NCI-H1105 treated with DMSO at 0.1 percent for 48 hours (cell line): ENCODE data around the gene MAPT.
"Not testable (repeated sequence)": the region's sequence is repeated elsewhere in the genome, so short reads cannot be mapped to it uniquely, and the experiment has no call there.

Experiments used
- DNase-seq: peaks from one replicate; lab custom pipeline; 2025; lab: John Stamatoyannopoulos, UW

The MAPT gene

DNA sequence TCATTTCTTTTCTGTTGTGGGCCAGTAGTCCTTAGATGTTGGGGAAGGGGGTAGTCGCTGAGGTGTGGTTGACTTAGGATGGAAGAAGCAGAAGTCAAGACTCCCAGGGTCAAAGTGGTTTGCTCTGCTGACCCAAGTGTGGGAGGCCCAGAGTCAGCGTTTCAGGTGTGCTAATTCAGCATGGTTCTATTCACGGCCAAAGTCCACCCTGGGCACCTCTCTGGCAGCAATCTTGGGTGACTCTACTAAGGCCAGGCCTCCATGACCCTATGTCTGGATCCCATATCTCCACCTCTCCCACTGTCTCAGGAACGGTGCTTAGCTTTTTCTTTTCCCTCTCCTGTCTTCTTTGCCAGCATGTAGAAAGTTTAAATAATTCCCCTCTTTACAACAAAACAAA, 32.9 kb downstream of the MAPT start:
- DNase-seq = no peak

DNA sequence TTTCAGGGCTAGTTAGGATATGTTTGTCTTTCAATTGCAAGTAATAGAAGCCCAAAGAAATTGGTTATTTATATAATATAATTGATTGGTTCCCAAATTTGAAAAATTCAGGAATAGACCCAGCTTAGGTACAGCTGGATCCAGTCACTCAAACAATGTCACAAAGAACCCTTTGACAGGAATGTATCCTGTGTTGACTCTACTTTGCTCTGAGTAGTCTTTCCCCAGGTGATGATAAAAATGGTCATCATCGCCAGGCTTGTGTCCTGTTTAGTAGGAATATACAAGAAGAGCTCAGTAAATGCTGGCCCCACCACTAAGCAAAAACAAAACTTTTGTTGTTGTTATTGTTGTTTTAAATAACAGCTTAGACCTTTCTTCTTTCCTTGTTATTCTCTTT, 35.0 kb downstream of the MAPT start:
- DNase-seq = no peak

DNA sequence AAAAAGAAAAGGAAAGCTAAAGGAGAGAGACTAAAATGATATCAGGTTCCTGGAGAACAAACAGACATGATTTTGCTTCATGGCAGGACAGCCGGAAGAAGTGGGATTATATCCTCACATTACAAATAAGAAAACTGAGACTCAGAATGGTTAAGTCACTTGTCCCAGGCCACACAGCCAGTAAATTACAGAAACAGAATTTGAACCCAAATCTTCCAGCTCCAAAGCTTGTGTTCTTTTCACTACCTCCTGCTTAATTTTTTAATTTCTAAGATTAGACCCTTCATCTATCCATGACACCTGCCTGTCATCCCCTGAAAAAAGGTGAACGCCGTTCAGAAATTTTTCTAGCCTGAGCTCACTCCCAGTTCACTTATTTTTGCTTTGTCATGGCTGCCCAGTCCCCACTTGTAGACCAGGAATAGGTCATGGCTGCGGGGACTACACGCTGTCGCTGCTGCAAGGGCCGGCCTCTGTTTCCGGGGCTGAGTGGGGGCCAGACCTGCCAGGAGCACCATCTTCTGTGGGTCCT, 36.1 kb downstream of the MAPT start:
- no peak for DNase-seq

DNA sequence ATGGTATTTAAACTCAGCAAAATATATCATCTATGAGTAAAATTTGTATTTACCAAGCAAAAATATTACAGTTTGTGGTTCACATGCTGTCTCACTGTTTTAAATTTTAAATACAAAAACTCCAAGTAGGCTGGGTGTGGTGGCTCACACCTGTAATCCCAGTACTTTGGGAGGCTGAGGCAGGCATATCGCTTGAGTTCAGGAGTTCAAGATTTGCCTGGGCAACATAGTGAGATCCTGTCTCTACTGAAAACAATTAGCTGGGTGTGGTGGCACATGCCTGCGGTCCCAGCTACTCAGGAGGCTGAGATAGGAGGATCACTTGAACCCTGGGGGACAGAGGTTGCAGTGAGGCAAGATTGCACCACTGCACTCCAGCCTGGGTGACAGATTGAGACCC, 37.3 kb downstream of the MAPT start:
- no peak for DNase-seq

DNA sequence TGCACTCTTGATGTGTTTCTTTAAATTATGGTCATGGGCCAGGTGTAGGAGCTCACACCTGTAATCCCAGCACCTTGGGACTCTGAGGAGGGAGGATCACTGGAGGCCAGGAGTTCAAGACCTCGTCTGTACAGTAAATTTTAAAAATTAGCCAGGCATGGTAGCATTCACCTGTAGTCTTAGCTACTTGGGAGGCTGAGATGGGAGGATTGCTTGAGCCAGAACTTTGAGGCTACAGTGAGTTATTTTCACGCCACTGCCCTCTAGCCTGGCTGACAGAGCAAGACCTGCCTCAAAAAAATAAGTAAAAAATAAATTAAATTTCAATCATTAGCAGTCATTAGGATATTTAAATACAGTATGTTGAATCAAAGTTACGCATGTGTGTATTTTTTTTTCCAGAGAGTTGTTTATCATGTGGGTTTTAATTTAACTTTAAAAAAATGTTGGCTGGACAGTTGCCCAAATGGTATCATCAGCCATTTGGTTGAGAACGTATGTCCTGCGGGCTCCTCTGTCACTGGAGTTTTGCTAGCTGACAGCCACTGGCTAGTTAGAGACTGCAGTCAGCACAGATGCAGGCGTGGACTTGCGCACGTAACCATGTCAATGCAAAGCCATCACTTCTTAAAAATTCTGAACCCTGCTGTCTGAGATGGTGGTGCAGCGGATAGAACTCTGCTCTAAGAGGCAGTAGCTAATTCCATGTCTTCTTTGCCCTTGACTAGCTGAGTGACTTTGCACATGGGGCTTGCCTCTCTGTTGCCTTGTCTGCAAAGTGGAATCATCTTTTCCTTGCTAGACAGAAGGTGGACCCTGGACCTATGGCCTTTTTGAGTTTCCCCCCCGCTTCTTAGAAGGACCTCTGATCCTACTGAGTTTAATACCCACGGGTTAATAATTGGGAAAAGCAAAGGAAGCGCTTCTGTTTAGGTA, 40.0 kb downstream of the MAPT start:
- DNase-seq = no peak

DNA sequence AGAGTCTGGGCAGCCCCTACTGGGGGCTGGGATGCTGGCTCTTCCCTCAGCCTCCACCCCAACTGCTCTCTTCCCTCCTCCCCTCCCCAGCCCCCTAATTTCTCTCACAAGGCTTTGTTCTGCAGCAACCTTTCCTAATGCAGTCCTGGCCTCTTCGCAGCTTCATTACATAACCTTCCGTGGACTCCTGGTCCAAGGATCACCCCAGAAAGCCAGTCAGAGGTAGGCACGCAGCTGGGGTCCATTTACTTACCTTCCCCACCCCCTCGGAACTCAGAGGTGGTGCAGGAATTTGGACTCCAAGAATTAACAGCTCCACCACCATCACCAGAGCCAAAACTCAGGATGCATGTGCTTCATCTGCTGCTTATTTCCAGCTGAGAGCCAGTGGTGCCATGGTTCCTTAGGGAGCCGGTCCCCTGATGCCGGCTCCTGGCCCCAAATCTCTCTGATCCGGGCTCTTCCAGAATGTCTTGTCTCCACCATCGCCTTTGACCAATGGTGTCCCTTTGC, 40.9 kb downstream of the MAPT start:
- no peak for DNase-seq

DNA sequence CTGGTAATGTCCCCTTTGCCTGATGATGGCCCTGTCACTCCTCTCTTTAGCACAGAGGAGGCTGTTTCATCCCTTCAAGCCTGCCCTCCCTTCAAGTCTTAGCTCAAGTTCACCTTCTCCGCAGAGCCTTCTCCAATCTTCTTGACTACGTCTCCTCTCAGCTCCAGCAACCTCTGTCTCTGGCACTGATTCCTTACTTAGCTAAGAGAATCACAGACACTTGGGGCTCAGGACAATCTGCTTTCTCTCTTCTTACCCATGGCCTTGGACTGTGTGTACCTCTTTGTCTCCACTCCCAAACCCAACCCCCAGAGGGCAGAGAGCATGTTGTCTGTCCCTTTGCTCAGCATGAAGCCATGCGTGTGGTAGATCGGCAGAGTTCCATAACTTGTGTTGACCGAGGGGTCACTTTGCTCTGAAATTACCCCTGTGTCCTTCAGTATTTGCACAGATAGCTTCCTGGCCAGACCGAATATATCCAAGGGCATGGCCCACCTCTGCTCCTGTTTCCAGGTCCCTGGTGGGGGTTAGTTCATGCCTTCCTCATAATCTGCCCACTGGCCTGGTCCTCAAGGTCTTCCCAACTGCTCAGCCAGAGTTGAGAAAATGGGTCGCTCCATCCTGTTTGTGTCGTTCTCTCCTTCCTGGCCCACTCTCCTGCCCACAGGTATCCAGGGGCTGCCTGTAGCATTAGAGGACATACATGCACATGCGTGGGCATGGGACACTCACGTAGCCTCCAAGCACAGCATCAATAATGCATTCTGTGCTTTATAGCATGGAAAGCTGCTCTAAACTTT, 41.6 kb downstream of the MAPT start:
- DNase-seq = no peak

DNA sequence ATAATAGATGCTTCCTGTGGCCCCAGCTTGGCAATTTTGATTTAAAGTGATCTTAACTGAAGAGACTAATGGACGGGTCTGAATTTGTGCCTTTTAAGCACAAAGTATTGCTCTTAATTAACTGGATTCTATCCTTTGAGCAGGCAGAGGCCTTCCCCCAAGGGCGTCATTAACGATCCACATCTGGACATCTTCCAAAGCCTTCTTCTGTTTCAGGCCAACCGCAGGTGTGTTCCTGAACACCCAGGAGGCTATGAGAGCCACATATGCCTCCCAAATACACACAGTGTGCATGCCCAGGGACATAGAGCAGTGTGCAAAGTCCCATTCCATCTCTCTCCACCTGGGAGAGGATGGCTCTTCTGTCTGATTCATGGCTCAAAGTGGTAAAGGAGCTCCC, 42.3 kb downstream of the MAPT start:
- DNase-seq = peak; percentile 79

DNA sequence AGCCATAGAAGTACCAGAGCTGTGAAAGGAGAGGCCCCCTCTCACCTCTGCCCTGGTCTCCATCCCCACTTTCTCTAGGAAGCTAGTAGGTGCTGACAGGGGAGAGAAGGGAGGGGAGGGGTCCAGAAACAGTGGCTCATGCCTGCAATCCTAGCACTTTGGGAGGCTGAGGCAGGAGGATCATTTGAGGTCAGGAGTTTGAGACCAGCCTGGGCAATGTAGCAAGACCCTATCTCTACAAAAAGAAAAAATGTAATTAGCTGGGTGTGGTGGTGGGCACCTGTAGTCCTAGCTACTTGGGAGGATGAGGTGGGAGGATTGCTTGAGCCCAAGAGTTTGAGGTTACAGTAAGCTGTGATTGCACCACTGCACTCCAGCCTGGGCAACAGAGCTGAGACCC, 42.8 kb downstream of the MAPT start:
- DNase-seq = not testable (repeated sequence)

DNA sequence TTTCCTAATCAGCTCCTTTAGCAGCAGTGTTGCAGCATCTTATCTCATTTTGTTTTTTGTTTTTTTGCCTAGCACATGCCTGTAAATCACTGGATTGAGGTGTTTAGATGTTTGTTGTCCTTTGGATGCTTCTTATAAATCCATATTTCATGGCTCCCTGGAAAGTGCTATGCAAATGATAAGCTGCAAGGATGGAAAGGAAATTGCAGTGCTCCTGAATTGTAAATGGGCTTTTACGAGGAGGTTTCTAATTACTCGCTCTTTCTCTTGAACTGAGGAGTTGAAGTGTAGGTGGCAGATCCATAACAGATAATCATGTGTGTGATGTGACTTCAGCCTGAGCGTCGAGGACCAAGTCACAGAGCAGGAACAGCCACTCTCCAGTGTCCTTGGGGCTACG, 45.0 kb downstream of the MAPT start:
- no peak for DNase-seq

DNA sequence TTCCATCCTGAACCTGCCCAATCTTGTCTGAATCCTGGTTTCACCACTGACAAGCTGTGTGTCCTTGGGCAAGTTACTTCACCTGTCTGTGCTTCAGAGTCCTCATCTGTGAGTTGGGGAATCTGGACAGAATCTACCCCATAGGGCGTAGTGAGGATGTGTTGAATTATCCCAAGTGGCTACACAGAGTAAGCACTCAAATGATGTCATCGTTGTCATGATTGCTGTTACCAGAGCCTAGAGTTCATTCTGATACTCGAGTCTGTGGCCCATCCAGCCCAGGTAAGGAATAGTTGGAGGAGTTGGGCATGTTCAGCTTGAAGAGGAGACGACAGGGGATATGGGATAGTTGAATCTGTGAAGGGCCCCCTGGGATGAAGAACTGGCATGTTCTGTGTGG, 45.9 kb downstream of the MAPT start:
- DNase-seq = no peak

DNA sequence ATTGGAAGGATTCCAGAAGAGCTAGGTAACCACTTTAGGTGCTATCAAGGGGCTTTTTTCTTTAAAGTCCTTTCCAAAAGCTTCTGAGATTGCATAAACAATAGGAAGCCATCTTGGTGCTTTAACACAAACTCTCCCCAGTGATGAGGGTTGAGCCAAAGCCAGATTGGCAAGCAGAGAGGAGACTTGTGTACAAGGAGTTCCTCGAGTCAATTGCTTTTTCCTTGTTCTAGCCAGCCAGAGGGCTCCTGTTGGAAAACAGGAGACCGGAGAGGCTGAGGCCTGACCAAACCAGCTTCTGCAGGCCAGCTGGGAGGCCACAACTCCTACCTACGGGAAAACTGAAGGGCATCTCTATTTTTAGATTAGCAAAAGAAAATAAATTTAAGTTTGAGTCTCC, 46.5 kb downstream of the MAPT start:
- DNase-seq = no peak

DNA sequence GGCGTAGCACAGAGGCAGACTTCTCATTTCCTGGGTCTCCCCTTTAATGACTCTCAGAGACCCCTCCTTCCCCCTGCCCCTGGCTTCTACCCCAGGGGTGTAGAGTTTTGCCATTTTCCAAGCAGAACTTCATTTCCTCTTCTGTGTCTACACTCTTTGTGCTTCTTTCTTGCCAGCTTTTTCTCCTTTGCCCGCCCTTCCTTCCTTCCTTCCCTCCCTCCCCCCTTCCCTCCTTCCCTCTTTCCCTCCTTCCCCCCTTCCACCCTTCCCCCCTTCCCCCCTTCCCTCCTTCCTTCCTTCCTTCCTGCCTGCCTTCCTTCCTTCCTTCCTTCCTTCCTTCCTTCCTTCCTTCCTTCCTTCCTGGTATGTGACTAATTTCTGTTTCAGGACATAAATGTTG, 47.0 kb downstream of the MAPT start:
- no peak for DNase-seq

DNA sequence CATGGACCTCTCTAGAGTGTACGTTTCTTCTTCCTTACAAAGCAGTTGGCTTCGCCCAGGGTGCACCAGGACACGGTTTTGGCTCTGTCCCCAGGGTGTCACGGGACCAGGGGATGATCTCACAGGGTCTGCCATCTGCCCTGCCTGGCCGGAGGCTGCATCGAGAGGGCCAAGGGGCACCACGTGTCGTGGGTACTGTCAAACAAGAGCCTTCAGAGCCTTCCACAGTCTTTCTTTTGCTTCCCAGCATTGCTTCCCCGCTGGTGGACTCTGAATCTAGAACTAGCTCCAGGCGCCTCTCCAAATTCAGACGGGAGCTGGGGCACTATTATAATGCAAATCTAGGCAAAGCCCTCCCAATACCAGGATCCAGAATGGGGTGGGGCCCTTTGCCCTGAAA, 47.9 kb downstream of the MAPT start:
- peak; percentile 8 for DNase-seq

DNA sequence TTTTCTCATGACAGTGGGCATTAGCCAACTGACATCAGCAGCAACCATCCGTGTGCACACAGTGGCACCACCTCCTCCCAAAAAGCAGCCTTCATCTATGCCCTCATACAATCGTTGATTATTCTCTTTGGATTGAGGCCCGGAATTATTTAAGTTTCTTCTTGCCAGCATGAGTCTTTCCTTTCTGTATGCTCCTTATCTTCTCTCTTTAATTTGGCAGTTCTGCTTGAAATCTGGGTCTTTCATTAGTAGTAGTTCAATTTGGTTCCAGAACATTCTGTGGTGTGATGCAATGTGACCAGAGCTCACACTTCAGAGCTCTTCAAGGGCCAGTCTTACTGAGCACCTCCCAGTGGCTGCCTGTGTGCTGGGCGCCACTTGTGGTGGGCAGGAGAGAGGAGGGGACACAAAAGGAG, 52.5 kb downstream of the MAPT start:
- DNase-seq = no peak

DNA sequence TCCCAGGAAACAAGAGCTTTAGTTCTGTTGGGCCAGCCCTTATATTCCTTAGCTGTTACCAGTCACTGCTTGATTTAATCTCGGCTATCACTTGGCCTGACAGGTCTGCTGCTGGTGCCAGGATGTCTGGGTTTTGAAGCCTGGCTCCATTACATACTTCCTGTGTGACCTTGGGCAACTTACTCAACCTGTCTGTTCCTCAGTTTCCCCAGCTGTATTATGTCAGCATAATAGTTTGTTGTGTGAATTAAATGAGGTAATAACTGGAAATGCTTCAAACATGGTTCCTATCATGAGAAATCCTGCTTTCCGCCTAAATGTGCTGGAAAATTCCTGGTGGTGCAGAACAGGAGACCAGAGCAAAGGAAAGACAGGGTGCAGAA, 54.1 kb downstream of the MAPT start:
- no peak for DNase-seq

DNA sequence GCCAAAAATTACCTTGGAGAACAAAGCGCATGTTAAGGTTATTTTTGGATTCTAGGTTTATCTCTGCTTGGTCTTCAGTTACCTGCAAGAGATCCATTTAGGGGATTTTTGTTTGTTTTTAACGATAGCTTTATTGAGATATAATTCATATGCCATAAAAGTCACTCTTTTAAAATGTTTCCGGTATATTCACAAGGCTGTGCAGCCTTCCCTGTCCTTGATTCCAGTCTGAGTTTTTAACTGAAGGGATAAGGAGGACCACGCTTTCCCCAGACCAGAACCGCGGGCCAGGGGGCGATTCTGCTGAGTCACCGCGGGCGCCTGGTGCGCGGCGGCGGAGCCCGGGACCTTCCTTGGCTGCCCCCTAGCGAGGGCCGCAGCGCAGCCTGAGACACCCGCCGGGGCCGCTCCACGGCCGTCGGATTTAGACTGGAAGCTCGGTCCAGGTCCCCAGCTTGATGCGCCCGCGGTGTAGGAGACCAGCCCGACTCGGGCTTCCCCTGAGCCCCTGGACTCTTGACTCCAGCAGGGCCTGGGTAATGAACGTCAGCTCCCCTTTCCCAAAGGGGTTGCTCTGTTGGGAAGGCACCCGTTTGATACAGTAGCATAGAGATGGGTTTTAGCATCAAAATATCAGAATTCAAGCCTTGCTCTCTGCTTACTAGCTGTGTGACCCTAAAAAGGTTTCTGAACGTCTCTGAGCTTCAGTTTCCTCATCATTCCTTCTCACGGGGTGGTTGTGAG, 54.7 kb downstream of the MAPT start:
- no peak for DNase-seq

DNA sequence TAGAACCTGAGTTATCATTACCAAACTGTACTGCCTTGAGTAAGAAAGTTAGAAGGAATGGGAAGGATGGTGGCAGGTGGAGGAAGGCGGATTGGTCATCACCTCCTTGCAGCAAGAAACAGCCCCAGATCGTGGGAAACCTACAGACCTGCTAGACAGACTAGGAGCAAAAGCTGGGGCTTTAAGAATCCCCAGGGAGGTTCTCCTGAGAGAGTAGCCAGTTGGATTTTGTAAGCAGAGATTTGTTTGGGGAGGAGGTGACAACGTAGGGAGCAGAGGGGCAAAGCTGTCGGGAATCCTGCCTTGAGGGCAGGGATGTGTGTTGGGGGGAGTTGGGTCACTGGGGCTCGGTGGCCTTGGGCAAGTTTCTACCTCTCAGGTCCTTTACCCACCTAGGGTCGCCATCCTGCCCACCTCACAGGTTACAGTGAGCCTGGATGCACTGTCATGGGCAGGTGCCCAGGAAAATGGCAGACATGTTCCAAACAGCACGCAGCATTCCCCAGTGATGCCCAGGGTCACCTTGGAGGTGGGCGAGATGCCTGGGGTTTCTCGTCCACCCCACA, 55.5 kb downstream of the MAPT start:
- no peak for DNase-seq

DNA sequence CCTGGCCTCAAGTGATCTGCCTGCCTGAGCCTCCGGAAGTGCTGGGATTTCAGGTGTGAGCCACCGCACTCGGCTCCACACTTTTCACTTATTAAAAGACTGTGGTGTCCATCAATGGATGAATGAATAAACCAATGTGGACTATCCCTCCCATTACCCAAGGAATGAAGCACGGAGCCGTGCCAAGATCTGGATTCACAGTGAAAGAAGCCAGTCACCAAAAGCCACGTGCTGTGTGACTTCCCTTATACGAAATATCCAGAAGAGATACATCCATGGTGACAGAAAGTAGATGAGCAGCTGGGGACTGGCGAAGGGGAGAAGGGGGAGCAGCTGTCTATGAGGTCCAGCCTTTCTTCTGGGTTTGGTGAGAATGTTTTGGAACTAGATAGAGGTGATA, 56.5 kb downstream of the MAPT start:
- DNase-seq = no peak

DNA sequence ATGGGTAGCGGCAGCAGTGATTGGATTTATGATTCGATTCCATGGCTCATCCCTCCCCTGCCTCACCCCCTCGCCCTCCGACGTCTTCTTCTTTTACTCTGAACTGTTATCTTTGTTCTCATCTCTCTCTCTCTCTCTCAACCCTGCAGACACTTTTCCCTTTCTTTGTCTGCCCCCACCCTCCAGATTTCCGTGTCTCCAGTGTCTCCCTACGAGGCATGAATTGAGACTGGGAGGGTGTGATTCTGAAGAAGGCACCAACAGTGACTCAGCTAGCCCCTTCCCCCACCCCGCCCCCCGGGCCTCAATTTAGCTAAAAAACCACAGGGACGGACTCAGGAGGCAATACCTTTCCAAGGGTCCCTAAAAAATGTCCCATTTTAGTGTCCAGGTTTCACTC, 57.0 kb downstream of the MAPT start:
- DNase-seq = no peak

DNA sequence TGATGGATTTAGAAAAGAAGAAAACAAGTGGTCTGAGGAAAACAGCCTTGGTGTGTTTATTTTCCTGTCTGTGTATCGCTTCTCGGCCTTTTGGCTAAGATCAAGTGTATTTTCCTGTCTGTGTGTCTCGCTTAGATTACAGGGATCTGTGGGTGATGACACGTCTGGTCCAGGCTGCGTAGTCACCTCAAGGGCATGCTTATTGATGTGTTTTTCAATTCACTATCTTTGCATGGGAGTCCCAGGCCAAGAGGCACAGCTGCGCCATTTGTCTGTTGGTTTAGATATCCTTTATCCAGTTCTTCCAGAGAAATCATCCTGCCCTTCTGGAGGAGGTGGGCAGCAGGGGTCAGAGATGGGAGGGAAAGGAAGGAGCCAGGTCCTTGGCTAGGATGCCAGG, 57.6 kb downstream of the MAPT start:
- DNase-seq = no peak

DNA sequence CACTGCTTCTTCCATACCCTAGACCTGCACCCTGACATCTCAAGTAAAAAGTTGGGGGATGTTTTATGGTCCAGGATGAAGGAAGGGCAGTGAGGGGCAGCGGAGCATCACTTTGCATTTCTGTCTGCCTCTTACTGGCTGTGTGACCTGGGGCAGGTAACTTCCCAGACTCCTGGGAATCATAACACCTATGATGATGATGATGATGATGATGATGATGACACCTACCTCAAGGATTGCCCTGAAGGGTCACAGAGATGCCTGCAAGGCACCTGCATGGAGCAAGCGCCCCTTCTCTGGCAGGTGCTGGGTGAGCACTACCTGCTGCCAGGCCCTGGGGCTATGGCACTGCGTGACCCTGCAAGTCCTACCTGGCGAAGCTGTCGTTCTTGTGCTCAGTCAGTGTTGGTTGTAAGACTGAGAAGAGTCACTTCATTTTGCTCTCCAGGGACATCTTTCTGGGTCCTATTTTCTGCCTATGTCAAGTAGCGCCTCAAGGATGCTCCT, 58.5 kb downstream of the MAPT start:
- no peak for DNase-seq
